PC-3 (cell line): Measurements from ENCODE around the gene ARHGAP24. TPM values are rescaled to one million over a fixed set of nuclear protein-coding genes. Genes with fewer than 3 reads are reported as not detected.

Experiments
- ATAC-seq: fragments of 200-7000 bp; cut with Tn5 transposase; 2 replicates; pipeline ENCODE4 v1.9.1; 2020; ENCODE audit warnings: mild to moderate bottlenecking, moderate library complexity
- BruUV-seq: library from RNA; stranded (reverse); fragments of 400-500 nt; replicated peaks from 2 replicates; lab custom pipeline; 2021; lab: Mats Ljungman, UMichigan
- CTCF ChIA-PET: fragments of 300-600 bp; sonication (Branson Sonifier 250); formaldehyde crosslinking; loops from one replicate; lab custom pipeline; 2022; ENCODE audit warnings: antibody characterized with exemption; lab: Charles Lee
- POLR2A ChIA-PET: fragments of 300-600 bp; sonication (Branson Sonifier 250); formaldehyde crosslinking; loops from one replicate; lab custom pipeline; 2022; ENCODE audit warnings: antibody characterized with exemption; ENCODE audit not compliant: unreplicated experiment; lab: Charles Lee
- DNase-seq: peaks from one replicate; pipeline ENCODE4 v3.0.0-alpha.2; 2015
- H2AFZ ChIP-seq: fragments of 300-600 bp; sonication (generic); 2 replicates; pipeline ENCODE4 v1.6.0; 2016; ENCODE audit warnings: antibody characterized with exemption, low read length
- H3F3A ChIP-seq: fragments of 300-600 bp; sonication (generic); one replicate; pipeline ENCODE4 v1.6.0; 2017; ENCODE audit warnings: antibody characterized with exemption, low read length, control low read depth, mild to moderate bottlenecking; ENCODE audit not compliant: unreplicated experiment
- H3K27ac ChIP-seq: fragments of 300-600 bp; sonication (generic); 2 replicates; pipeline ENCODE4 v1.5.1; 2016; ENCODE audit warnings: mild to moderate bottlenecking, low read length
- H3K27me3 ChIP-seq: fragments of 300-600 bp; sonication (generic); 2 replicates; pipeline ENCODE4 v1.6.1; 2016; ENCODE audit warnings: low read length, mixed read lengths
- H3K36me3 ChIP-seq: fragments of 300-600 bp; sonication (generic); 2 replicates; pipeline ENCODE4 v1.6.1; 2016; ENCODE audit warnings: low read depth, mixed run types, low read length, mixed read lengths
- H3K4me1 ChIP-seq: fragments of 300-600 bp; sonication (generic); 2 replicates; pipeline ENCODE4 v1.5.1; 2016; ENCODE audit warnings: low read length; ENCODE audit not compliant: insufficient read depth
- H3K4me2 ChIP-seq: fragments of 300-600 bp; sonication (generic); 2 replicates; pipeline ENCODE4 v1.6.0; 2016; ENCODE audit warnings: low read length
- H3K4me3 ChIP-seq: fragments of 300-600 bp; sonication (generic); 2 replicates; pipeline ENCODE4 v1.5.1; 2016; ENCODE audit warnings: mild to moderate bottlenecking, low read length, mixed read lengths
- H3K79me2 ChIP-seq: fragments of 300-600 bp; sonication (generic); 2 replicates; pipeline ENCODE4 v1.6.1; 2017; ENCODE audit warnings: low read length, mixed read lengths
- H3K9ac ChIP-seq: fragments of 300-600 bp; sonication (generic); 2 replicates; pipeline ENCODE4 v1.6.0; 2016; ENCODE audit warnings: mild to moderate bottlenecking, low read length
- H3K9me2 ChIP-seq: fragments of 300-600 bp; sonication (generic); replicated peaks from 2 replicates; pipeline ENCODE4 v1.6.1; 2016; ENCODE audit warnings: mixed run types, low read length, mixed read lengths
- H3K9me3 ChIP-seq: fragments of 300-600 bp; sonication (generic); 2 replicates; pipeline ENCODE4 v1.6.1; 2016; ENCODE audit warnings: low read length, mixed read lengths
- H4K20me1 ChIP-seq: fragments of 300-600 bp; sonication (generic); 2 replicates; pipeline ENCODE4 v1.6.1; 2016; ENCODE audit warnings: low read length, mixed read lengths
- CTCF ChIP-seq: fragments of 300-600 bp; sonication (generic); conservative IDR thresholded peaks from 2 replicates; pipeline ENCODE4 v1.5.1; 2017; ENCODE audit warnings: antibody characterized with exemption, low read depth, mild to moderate bottlenecking, low read length
- EZH2 ChIP-seq: fragments of 300-600 bp; sonication (generic); IDR thresholded peaks from one replicate; pipeline ENCODE4 v1.6.1; 2017; ENCODE audit warnings: antibody characterized with exemption, mild to moderate bottlenecking, low read length; ENCODE audit not compliant: unreplicated experiment
- EZH2phosphoT487 ChIP-seq: fragments of 300-600 bp; sonication (generic); IDR thresholded peaks from 2 replicates; pipeline ENCODE4 v1.6.1; 2018; ENCODE audit warnings: mild to moderate bottlenecking, antibody characterized with exemption, low read length, borderline replicate concordance
- intact Hi-C: fragments of 100-400 bp; cut with micrococcal nuclease; formaldehyde crosslinking; loops from 2 replicates; pipeline ENCODE4 v1.9.0; 2023
- total RNA-seq: library from RNA; depleted of rRNA; stranded (reverse); fragments of >200 nt; gene quantifications from 2 replicates; pipeline ENCODE4 v1.2.3, GENCODE V29; 2014

The ARHGAP24 gene
- total RNA-seq, 1 experiment from 2014 or later, result 7.4 TPM

GRCh38 chr4:85776579-85776978 is 301.6 kb downstream of the ARHGAP24 start:
- peaks cover 42% of the 10 kb centered on the region for H3K4me1 ChIP-seq
- ATAC-seq (peak; percentile 76), DNase-seq (peak; percentile 87)
- POLR2A ChIA-PET, result interaction anchor here (0.7 kb wide), 2 partner anchors 51 to 1091 kb away, joined by 3 read pairs; no protein-coding TSS in a partner anchor
- H3K4me3 ChIP-seq, result peak overlapping the region; percentile 61
- H3K9me3 ChIP-seq, result no peaks in the 10 kb centered on the region
- intact Hi-C loops, result loop anchor here (2.0 kb wide), 1 partner anchor 14 kb away; no protein-coding TSS in a partner anchor
- no peaks in the 10 kb centered on the region for H3K27me3 ChIP-seq
- BruUV-seq, result no TSS peak
- H3K36me3 ChIP-seq, result no peaks in the 10 kb centered on the region
- H3K79me2 ChIP-seq, result peaks cover 17% of the 10 kb centered on the region
- CTCF ChIA-PET, result interaction anchor here (0.6 kb wide), 1 partner anchor 32 kb away, joined by 4 read pairs; no protein-coding TSS in a partner anchor
- TF ChIP-seq EZH2phosphoT487 (no peak), CTCF (no peak), EZH2 (no peak)
- no peaks in the 10 kb centered on the region for H3K9me2 ChIP-seq
- peak overlapping the region; percentile 82 for H3K9ac ChIP-seq
- no peaks in the 10 kb centered on the region for H3F3A ChIP-seq
- peak overlapping the region; percentile 84 for H3K4me2 ChIP-seq
- peak overlapping the region; percentile 98 for H3K27ac ChIP-seq
- H2AFZ ChIP-seq, result peak overlapping the region; percentile 26; the same call in 1 of the 2 replicates
- no peaks in the 10 kb centered on the region for H4K20me1 ChIP-seq

- no TSS peak for BruUV-seq
- intact Hi-C loops, result loop anchor here (2.0 kb wide), 1 partner anchor 15 kb away; no protein-coding TSS in a partner anchor
- Histone ChIP-seq H3K4me3 (peak overlapping the region; percentile 71), H2AFZ (peak overlapping the region; percentile 65), H3K27me3 (no peaks in the 10 kb centered on the region), H3K9ac (peak overlapping the region; percentile 82), H3K4me2 (peak overlapping the region; percentile 85), H3K9me3 (no peaks in the 10 kb centered on the region), H3F3A (no peaks in the 10 kb centered on the region), H3K79me2 (peaks cover 27% of the 10 kb centered on the region), H4K20me1 (no peaks in the 10 kb centered on the region), H3K9me2 (no peaks in the 10 kb centered on the region), H3K27ac (peak overlapping the region; percentile 98), H3K4me1 (peaks cover 51% of the 10 kb centered on the region), H3K36me3 (no peaks in the 10 kb centered on the region)
- ChIA-PET CTCF (interaction anchor here (2.9 kb wide), 1 partner anchor 19 kb away, joined by 16 read pairs; no protein-coding TSS in a partner anchor), POLR2A (interaction anchor here (0.6 to 0.7 kb wide), 2 partner anchors 40 to 1940 kb away, joined by 3 read pairs; no protein-coding TSS in a partner anchor)
- TF ChIP-seq EZH2 (no peak), EZH2phosphoT487 (no peak), CTCF (no peak)
- DNase-seq (peak; percentile 20), ATAC-seq (0 out of 2 replicates have a peak, but pooled peaks have one; percentile 3)
Observed at GRCh38 chr4:85777908-85778631, 303.1 kb downstream of the ARHGAP24 start.
